ENCODE measurements around the gene FAM181A. TPM values are rescaled to one million over a fixed set of nuclear protein-coding genes. Genes with fewer than 3 reads are reported as not detected.

The FAM181A gene
- polyA plus RNA-seq, 1 donor (not counting 4 experiments of a cell fraction or from before 2014, with no cell fraction given), result 0.04 TPM

GRCh38 chr14:93903342-93904184, 23.6 kb upstream of the FAM181A start:
- H3K27ac ChIP-seq (ENCODE audit: control insufficient read depth, insufficient read depth, low read length), result no peak overlapping the region
- H2AFZ ChIP-seq (ENCODE audit: control insufficient read depth, low read length), result no peak overlapping the region
- DNase-seq (ENCODE audit: low read depth, low spot score), result no peak
- H3K27me3 ChIP-seq (ENCODE audit: control insufficient read depth, extremely low read depth, insufficient read depth, low read length), result peaks cover 4% of the 10 kb centered on the region
- no peaks in the 10 kb centered on the region for H3K4me1 ChIP-seq (ENCODE audit: control insufficient read depth, extremely low read depth, insufficient read depth, low read length)
- dilution Hi-C loops (cut with MboI; ENCODE audit: extremely low pct_ligation_motif_present, low sequenced_read_pairs), result loop anchor here (25.0 kb wide), 1 partner anchor 241 kb away; no protein-coding TSS in a partner anchor
- TF ChIP-seq EZH2 (IDR thresholded peaks at IDR 0.05; ENCODE audit: low read length) (no peak), CTCF (optimal IDR thresholded peaks at IDR 0.05 in 1 of 3, IDR thresholded peaks at IDR 0.05 in 1 of 3, conservative IDR thresholded peaks at IDR 0.05 in 1 of 3; ENCODE audit: extremely low read depth in 1 of 3, insufficient read depth in 2 of 3, low read length in 3 of 3) (peak; percentile 13 to 63 (median 49))
- no peak for FAIRE-seq
- H3K9me3 ChIP-seq (ENCODE audit: control insufficient read depth, low read depth, low read length), result no peaks in the 10 kb centered on the region
- H3K4me2 ChIP-seq (ENCODE audit: control insufficient read depth, extremely low read depth, insufficient read depth, low read depth, low read length), result no peak overlapping the region
- H4K20me1 ChIP-seq (ENCODE audit: control insufficient read depth, extremely low read depth, insufficient read depth, low read length), result no peaks in the 10 kb centered on the region
- no peaks in the 10 kb centered on the region for H3K9me1 ChIP-seq (ENCODE audit: control insufficient read depth, extremely low read depth, insufficient read depth, low read length)
- H3K4me3 ChIP-seq (ENCODE audit: control insufficient read depth in 2 of 3, extremely low read depth in 1 of 3, insufficient read depth in 2 of 3, low read depth in 1 of 3, low read length in 3 of 3), result no peak overlapping the region
- H3K36me3 ChIP-seq (ENCODE audit: control insufficient read depth in 2 of 2, extremely low read depth in 1 of 2, insufficient read depth in 2 of 2, low read length in 2 of 2), result no peaks in the 10 kb centered on the region
- no peak overlapping the region for H3K9ac ChIP-seq (ENCODE audit: control insufficient read depth, extremely low read depth, insufficient read depth, low read length)
- H3K79me2 ChIP-seq (ENCODE audit: control insufficient read depth, insufficient read depth, low read length), result no peaks in the 10 kb centered on the region

- Histone ChIP-seq H3K4me1 (ENCODE audit: control insufficient read depth, extremely low read depth, insufficient read depth, low read length) (no peaks in the 10 kb centered on the region), H3K9me1 (ENCODE audit: control insufficient read depth, extremely low read depth, insufficient read depth, low read length) (no peaks in the 10 kb centered on the region), H3K27ac (ENCODE audit: control insufficient read depth, insufficient read depth, low read length) (no peak overlapping the region), H3K36me3 (ENCODE audit: control insufficient read depth in 2 of 2, extremely low read depth in 1 of 2, insufficient read depth in 2 of 2, low read length in 2 of 2) (no peaks in the 10 kb centered on the region), H3K79me2 (ENCODE audit: control insufficient read depth, insufficient read depth, low read length) (no peaks in the 10 kb centered on the region), H3K4me3 (ENCODE audit: control insufficient read depth in 2 of 3, extremely low read depth in 1 of 3, insufficient read depth in 2 of 3, low read depth in 1 of 3, low read length in 3 of 3) (no peak overlapping the region), H3K27me3 (ENCODE audit: control insufficient read depth, extremely low read depth, insufficient read depth, low read length) (no peaks in the 10 kb centered on the region), H3K9me3 (ENCODE audit: control insufficient read depth, low read depth, low read length) (no peaks in the 10 kb centered on the region), H2AFZ (ENCODE audit: control insufficient read depth, low read length) (no peak overlapping the region), H3K4me2 (ENCODE audit: control insufficient read depth, extremely low read depth, insufficient read depth, low read depth, low read length) (no peak overlapping the region), H4K20me1 (ENCODE audit: control insufficient read depth, extremely low read depth, insufficient read depth, low read length) (no peaks in the 10 kb centered on the region), H3K9ac (ENCODE audit: control insufficient read depth, extremely low read depth, insufficient read depth, low read length) (no peak overlapping the region)
- no peak for TF ChIP-seq EZH2 (IDR thresholded peaks at IDR 0.05; ENCODE audit: low read length)
- TF ChIP-seq CTCF (optimal IDR thresholded peaks at IDR 0.05 in 1 of 3, IDR thresholded peaks at IDR 0.05 in 1 of 3, conservative IDR thresholded peaks at IDR 0.05 in 1 of 3; ENCODE audit: extremely low read depth in 1 of 3, insufficient read depth in 2 of 3, low read length in 3 of 3), result no peak
- no peak for FAIRE-seq
- no peak for DNase-seq (ENCODE audit: low read depth, low spot score)
- dilution Hi-C loops (cut with MboI; ENCODE audit: extremely low pct_ligation_motif_present, low sequenced_read_pairs), result loop anchor here (25.0 kb wide), 1 partner anchor 243 kb away; no protein-coding TSS in a partner anchor
These were observed 21.5 kb upstream of the FAM181A start for GRCh38 chr14:93905623-93906022.

Measured in keratinocyte (primary cell).